HL-60 (cell line): ENCODE data around the gene SLC1A5.

ENCODE experiments used
- GABPA ChIP-seq: IDR thresholded peaks from 2 replicates; pipeline ENCODE4 v1.6.1; 2012; ENCODE audit warnings: low read depth
- POLR2AphosphoS5 ChIP-seq: IDR thresholded peaks from 2 replicates; pipeline ENCODE4 v1.6.1; 2012; ENCODE audit warnings: low read depth
- TF ChIP-seq, protein P1 (sequence below): IDR thresholded peaks from one replicate; pipeline ENCODE4 v1.5.1; 2011; ENCODE audit warnings: low read length, control low read depth, inconsistent platforms; ENCODE audit not compliant: insufficient read depth

DNA sequence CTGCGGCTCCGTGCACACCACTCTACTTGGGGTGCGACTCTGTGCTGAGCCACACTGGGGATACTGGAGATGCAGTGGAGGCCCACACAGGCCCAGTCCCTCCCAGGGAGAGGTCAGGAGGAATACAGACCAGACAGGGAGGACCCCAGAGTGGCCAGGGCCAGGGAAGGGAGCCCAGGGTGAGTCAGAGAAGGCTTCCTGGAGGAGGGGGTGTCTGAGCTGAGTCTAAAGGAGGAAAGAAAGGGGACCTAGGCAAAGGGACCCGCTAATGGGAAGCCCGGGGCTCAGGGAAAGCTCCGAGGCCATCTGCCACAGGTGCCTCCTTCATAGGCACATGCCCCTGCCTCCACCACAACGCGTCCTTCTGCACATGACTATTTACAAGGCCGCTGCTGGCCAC is 58.2 kb downstream of the SLC1A5 start:
- TF ChIP-seq, protein P1, sequence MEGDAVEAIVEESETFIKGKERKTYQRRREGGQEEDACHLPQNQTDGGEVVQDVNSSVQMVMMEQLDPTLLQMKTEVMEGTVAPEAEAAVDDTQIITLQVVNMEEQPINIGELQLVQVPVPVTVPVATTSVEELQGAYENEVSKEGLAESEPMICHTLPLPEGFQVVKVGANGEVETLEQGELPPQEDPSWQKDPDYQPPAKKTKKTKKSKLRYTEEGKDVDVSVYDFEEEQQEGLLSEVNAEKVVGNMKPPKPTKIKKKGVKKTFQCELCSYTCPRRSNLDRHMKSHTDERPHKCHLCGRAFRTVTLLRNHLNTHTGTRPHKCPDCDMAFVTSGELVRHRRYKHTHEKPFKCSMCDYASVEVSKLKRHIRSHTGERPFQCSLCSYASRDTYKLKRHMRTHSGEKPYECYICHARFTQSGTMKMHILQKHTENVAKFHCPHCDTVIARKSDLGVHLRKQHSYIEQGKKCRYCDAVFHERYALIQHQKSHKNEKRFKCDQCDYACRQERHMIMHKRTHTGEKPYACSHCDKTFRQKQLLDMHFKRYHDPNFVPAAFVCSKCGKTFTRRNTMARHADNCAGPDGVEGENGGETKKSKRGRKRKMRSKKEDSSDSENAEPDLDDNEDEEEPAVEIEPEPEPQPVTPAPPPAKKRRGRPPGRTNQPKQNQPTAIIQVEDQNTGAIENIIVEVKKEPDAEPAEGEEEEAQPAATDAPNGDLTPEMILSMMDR, result no peak
- TF ChIP-seq POLR2AphosphoS5 (no peak), GABPA (no peak)
